Kidney capillary endothelial cell (primary cell): ENCODE results near the gene PRRG4.
"Not testable (repeated sequence)": the region's sequence is repeated elsewhere in the genome, so short reads cannot be mapped to it uniquely, and the experiment has no call there.

Experiments
- DNase-seq: peaks from one replicate; pipeline ENCODE4 v3.0.0-alpha.2; 2018; ENCODE audit warnings: low spot score

The PRRG4 gene

GRCh38 chr11:32830796-32831195 is 1.1 kb downstream of the PRRG4 start:
- DNase-seq: no peak

- no peak for DNase-seq
These were observed 1.5 kb downstream of the PRRG4 start for GRCh38 chr11:32831221-32831620.

DNA sequence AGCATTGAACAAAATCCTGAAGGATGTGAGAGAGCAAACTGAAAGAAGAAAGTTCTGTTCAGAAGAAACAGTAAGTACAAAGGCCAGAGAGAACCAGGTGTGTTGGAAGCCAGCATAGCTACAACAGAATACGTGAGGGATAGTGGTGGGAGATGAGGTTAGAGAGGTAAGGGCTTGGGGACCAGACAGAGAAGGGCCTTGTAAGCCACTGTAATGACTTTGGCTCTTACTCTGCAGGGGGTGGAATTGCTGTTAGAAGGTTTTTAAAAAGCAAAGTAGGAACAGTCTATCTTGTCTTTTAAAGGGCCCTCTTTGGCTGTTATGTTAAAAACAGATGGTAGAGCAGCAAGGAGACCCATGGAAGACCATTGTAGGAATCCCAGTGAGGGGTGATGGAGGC is 4.2 kb downstream of the PRRG4 start:
- DNase-seq: no peak

- DNase-seq: no peak
These were observed 7.2 kb downstream of the PRRG4 start for GRCh38 chr11:32836946-32837345.

DNA sequence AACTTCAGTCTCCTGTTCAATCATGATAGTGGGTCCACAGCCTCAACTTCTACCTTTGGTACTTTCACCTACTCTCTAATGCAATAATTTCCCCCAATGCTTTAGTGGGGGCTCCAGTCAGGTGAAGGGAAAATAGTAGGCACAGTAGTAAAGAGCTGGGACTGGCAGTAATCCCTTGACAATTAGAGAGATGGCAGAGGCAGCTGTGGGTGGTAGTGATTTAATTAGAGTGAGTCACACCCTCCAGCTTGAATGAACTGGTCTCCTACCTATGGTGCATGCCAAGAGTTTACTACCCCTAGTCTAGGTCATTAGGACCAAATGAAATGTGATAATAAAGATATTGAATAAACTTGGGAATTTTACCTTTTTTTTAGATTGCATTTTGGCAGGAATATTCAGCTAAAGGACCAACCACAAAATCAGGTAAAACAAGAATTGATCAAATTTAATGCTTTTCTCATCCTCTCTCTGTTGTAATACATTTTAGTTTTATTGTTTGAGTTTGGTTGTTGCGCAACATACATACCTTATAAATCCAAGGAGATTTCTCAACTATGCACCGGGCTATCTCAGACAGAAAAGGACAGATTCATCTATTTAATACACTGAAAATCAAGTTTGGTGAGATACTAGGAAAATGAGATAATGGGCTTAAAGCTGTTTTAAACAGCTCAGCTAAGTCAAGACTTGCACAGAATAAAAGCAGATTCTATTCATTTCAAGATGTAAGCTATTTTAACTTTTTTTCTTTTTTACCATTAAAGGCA is 9.0 kb downstream of the PRRG4 start:
- DNase-seq: no peak

DNA sequence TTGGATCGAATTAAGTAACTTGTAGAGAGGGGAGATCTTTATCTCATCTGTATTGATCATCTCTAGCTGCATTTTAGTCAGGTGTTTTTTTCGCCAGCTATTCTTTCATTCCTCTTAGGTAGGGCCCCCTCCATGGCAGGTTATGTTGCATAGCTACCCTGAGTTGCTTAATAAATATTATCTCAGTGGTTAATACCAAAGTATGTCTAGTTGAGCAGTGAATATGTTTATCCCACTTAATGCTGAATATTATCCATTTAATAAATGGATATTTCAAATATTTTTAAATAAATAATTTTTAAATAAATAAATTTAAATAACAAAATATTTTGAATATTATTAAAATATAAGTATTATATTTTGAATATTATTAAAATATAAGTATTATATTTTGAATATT is 9.6 kb downstream of the PRRG4 start:
- no peak for DNase-seq

GRCh38 chr11:32840587-32840986 is 10.9 kb downstream of the PRRG4 start:
- no peak for DNase-seq

DNA sequence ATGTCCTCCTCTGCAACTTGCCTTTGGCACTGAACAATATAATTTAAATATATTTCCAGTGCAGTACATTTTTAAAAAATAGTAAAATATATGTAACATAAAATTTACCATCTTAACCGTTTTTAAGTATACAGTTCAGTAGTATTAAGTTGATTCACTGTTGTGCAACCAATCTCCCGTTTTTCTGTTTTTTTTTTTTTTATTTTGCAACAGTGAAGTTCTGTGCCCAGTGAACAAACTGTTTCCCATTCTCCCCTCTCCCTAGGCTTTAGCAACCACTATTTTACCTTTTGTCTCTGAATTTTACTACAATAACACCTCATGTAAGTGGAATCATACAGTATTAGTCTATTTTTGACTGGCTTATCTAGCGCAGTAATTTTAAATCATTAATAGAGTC is 13.8 kb downstream of the PRRG4 start:
- no peak for DNase-seq

DNA sequence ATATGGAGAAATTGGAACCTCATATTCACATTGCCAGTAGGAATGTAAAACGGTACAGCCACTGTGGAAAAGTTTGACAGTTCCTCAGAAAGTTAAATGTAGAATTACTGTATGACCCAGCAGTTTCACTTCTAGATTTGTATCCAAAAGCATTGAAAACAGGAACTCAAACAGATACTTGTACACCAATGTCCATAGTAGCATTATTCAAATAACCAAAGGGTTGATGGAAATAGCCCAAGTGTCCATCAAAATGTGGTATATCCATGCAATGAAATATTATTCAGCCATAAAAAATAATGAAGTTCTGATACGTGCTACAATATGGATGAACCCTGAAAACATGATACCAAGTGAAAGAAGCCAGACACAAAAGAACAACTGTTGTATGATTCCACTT is 17.8 kb downstream of the PRRG4 start:
- DNase-seq: no peak

DNA sequence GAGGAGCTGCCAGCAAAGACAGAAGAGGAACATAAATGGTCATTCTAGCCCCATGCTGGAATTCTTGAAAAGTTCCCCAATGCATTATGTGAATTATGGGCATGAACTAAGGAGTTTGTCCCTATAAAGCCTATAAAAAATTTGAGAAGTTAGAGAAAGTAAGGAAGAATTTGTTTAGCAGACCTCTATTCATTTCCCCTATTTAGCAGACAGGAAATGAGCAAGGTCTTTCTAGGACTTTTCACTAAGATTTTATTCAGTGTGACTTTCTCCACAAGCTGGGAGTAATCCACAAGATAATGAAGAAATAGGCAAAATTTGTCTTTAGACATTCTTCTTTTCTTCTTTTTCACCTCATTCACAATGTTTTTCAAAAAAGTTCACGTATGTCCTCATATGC is 20.0 kb downstream of the PRRG4 start:
- no peak for DNase-seq

DNA sequence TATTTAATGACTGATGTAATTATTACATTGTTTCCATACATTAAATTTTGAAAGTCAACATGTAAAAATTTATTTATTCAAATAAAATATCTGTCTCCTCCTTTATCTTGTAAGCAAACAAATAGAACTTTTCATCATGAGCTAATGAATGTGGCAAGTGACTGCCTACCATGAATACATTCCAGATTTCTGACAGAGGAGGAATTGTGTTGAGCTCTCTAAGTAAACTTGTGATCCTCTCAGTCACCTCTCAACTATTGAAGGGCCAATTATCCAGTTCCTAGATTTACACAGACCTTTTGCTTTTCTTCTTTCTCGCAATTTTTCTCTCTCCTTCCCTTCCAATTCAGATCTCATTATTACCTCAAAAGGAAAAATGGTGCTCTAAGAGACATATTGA is 21.5 kb downstream of the PRRG4 start:
- DNase-seq: no peak

GRCh38 chr11:32852207-32852606 is 22.5 kb downstream of the PRRG4 start:
- no peak for DNase-seq

- DNase-seq: no peak
These were observed 25.9 kb downstream of the PRRG4 start for GRCh38 chr11:32855601-32856000.

DNA sequence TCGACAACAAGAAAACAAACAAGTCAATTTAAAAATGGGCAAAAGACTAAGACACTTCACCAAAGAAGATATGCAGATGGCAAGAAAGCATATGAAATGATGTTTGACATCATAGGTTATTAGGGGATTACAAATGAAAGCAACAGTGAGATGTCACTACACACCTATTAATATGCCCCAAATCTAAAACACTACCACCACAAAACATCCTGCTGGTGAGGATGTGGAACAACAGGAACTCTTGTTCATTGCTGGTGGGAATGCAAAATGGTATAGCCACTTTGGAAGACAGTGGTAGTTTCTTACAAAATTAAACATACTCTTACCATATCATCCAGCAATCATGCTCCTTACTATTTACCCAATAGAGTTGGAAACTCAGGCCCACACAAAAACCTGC is 29.0 kb downstream of the PRRG4 start:
- no peak for DNase-seq

DNA sequence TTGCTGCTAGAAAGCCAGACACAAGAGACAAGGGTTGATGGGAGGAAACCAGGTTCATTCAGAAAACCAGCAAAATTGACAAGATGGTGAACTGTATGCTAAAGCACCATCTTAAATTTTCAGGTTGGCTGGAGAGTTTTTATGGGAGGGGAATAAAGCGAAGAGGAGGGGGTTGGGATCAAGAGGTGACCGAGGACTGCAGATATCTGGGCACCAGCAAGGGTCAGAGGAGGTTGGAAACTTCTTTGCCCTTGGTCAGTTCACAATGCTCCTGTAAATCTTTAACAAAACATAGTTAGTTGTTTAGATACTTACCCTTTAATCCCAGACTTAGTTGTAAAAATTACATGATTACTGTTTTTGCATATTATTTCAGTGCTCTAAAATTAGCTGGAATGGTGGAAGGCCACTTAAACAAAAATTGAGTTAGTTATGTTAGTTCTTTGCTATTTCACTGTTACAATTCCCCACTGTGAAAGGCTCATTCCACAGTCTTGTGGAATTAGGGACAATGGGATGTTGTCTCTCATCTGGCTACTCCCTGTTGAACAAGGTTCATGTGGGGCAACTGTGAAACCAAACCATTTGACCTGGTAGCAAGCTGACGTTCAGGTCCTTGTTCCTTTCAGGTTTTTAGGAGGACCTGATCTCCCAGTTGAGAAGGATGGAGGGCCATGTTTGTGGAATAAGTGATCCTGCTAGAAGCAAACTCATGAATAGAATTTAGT is 32.3 kb downstream of the PRRG4 start:
- no peak for DNase-seq

DNA sequence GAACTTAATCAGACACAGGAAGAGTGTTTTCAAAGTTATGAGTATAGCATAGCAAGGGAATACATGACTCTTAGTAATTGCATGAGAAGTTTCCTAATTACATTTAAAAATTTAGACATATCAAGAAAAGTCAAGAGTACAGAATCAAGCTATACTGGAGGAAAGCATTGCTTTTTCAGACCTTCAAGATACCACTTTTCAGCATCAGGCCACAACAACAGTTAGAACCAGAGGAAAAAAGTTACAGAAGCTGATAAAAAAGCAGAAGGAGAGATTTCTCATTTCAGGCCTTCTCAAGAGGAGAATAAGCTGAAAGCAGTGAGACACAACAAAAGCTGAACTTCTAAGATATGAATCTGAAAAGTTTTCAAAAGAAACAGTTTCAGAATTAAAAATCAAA is 34.8 kb downstream of the PRRG4 start:
- no peak for DNase-seq

GRCh38 chr11:32868752-32869151 is 39.0 kb downstream of the PRRG4 start:
- DNase-seq: not testable (repeated sequence)

DNA sequence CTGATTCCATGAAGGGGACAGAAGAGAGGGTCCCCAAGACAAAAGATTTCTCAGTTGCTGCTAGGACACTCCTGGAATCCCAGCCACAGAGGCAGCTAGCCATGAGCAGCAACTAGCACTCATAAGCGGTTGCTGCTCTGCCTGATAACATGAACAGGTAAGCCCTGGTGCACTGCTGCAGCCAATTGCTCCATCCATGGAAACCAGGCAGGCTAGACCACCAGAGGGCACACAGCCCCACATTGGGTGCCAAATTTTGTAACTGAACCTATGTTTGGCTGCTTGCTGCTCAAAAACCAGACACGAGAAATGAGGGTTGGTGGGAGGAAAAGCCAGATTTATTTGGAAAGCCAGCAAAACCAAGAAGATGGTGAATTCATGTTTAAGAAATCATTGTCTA is 40.9 kb downstream of the PRRG4 start:
- no peak for DNase-seq

GRCh38 chr11:32874132-32874531 is 44.4 kb downstream of the PRRG4 start:
- no peak for DNase-seq

GRCh38 chr11:32881286-32881685 is 51.6 kb downstream of the PRRG4 start:
- DNase-seq: no peak

DNA sequence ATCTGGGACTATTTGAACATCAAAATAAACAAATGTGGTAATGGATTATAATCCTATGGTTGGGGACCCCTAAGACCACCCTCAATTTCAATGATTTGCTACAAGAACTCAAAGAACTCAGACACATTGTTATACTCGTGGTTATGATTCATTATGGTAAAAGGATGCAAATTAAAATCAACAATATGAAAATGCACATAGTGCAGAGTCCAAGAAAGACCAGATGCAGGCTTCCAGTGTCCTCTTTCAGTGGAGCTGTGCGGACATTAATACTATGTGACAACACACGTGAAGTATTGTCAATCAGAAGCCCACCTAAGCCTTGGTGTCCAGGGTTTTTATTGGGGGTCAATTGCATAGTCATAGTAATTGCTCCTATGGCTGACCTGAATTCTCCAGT is 53.7 kb downstream of the PRRG4 start:
- DNase-seq: no peak

GRCh38 chr11:32884023-32884422 is 54.3 kb downstream of the PRRG4 start:
- no peak for DNase-seq

- no peak for DNase-seq
These were observed 55.1 kb downstream of the PRRG4 start for GRCh38 chr11:32884770-32885384.
